ENCODE data around the gene ASTE1.

GRCh38 chr3:130992344-130992743 lies 34.3 kb downstream of the ASTE1 start:
- TF ChIP-seq ZNF274 (IDR thresholded peaks at IDR 0.05; ENCODE audit: low read depth, low read length) (no peak), SUZ12 (IDR thresholded peaks at IDR 0.05; ENCODE audit: extremely low read depth, insufficient read depth, insufficient read length) (no peak)
